Hepatocyte (in vitro differentiated cells): Measurements from ENCODE around the gene DUOXA2. TPM values are rescaled to one million over a fixed set of nuclear protein-coding genes. Genes with fewer than 3 reads are reported as not detected.
A peak's percentile ranks its signal among the peaks of the same experiment; 100 is the strongest.
"Not testable (repeated sequence)": the region's sequence is repeated elsewhere in the genome, so short reads cannot be mapped to it uniquely, and the experiment has no call there.

Experiments used
- DNase-seq: peaks from one replicate; pipeline ENCODE4 v3.0.0-alpha.2; 2016; ENCODE audit warnings: low spot score
- H2AFZ ChIP-seq: fragments of 200-600 bp; sonication (generic); 2 replicates; pipeline ENCODE4 v1.6.0; 2016; ENCODE audit warnings: antibody characterized with exemption, mild to moderate bottlenecking
- H3K27ac ChIP-seq: fragments of 200-600 bp; sonication (generic); 2 replicates; pipeline ENCODE4 v1.5.1; 2016; ENCODE audit warnings: mild to moderate bottlenecking
- H3K27me3 ChIP-seq: fragments of 200-600 bp; sonication (generic); 2 replicates; pipeline ENCODE4 v1.6.1; 2016
- H3K36me3 ChIP-seq: fragments of 200-600 bp; sonication (generic); replicated peaks from 2 replicates; pipeline ENCODE4 v1.5.1; 2016; ENCODE audit warnings: low read depth; ENCODE audit not compliant: insufficient read depth
- H3K4me1 ChIP-seq: fragments of 200-600 bp; sonication (generic); 2 replicates; pipeline ENCODE4 v1.5.1; 2016; ENCODE audit warnings: mild to moderate bottlenecking, moderate library complexity; ENCODE audit not compliant: insufficient read depth
- H3K4me2 ChIP-seq: fragments of 200-600 bp; sonication (generic); 2 replicates; pipeline ENCODE4 v1.6.0; 2016
- H3K4me3 ChIP-seq: fragments of 200-600 bp; sonication (generic); 2 replicates; pipeline ENCODE4 v1.5.1; 2016; ENCODE audit warnings: mild to moderate bottlenecking
- H3K79me2 ChIP-seq: fragments of 200-600 bp; sonication (generic); 2 replicates; pipeline ENCODE4 v1.6.0; 2017; ENCODE audit warnings: mild to moderate bottlenecking
- H3K9me2 ChIP-seq: fragments of 200-600 bp; sonication (generic); replicated peaks from 2 replicates; pipeline ENCODE4 v1.6.0; 2017; ENCODE audit warnings: mild to moderate bottlenecking; ENCODE audit not compliant: insufficient read depth
- H3K9me3 ChIP-seq: fragments of 200-600 bp; sonication (generic); 2 replicates; pipeline ENCODE4 v1.5.1; 2016; ENCODE audit warnings: low read depth, mild to moderate bottlenecking
- H4K20me1 ChIP-seq: fragments of 200-600 bp; sonication (generic); 2 replicates; pipeline ENCODE4 v1.6.0; 2016; ENCODE audit warnings: mild to moderate bottlenecking; ENCODE audit not compliant: insufficient read depth, poor library complexity, severe bottlenecking
- CTCF ChIP-seq: fragments of 200-600 bp; sonication (generic); IDR thresholded peaks from 2 replicates; pipeline ENCODE4 v1.5.1; 2016; ENCODE audit warnings: antibody characterized with exemption, mild to moderate bottlenecking; ENCODE audit not compliant: poor library complexity
- EZH2 ChIP-seq: fragments of 200-600 bp; sonication (generic); IDR thresholded peaks from 2 replicates; pipeline ENCODE4 v1.6.1; 2016; ENCODE audit warnings: antibody characterized with exemption, mild to moderate bottlenecking, borderline replicate concordance
- EZH2phosphoT487 ChIP-seq: fragments of 200-600 bp; sonication (generic); IDR thresholded peaks from one replicate; pipeline ENCODE4 v1.6.1; 2018; ENCODE audit warnings: antibody characterized with exemption, mild to moderate bottlenecking, low read depth, moderate library complexity; ENCODE audit not compliant: unreplicated experiment, severe bottlenecking
- WGBS: methylation state at CpG from one replicate; pipeline ENCODE4 v1.1.6; 2016; ENCODE audit warnings: low lambda C conversion rate; ENCODE audit errors: missing lambda C conversion rate; 5-methylcytosine and 5-hydroxymethylcytosine counted together
- polyA plus RNA-seq: library from polyadenylated mRNA; unstranded; fragments of >200 nt; fragmentation: Nextera tagmentation; extraction: Ambion mirVana; gene quantifications from 2 replicates; pipeline ENCODE4 v1.2.1, GENCODE V29; 2016
- total RNA-seq: library from RNA; depleted of rRNA; stranded (reverse); fragments of >200 nt; gene quantifications from 2 replicates; pipeline ENCODE4 v1.2.3, GENCODE V29; 2014

The DUOXA2 gene
- total and polyA plus RNA-seq, 2 experiments from 2014 or later: 13.8 to 35.8 TPM

DNA sequence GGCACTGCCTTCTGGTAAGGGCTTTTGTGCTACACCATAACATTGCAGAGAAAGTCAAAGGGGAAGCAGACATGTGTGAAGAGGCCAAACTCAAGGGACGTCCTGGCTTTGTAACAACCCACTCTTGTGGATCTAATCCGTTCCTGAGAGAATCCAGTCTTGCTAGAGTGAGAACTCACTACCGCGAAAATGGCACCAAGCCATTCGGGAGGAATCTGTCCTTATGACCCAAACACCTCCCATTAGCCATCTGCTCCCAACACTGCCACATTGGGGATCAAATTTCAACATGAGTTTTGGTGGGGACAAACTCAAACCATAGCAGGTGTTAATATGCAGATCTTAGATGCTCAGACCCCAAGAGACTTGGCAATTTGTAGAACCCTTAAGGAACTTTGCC is 34.9 kb upstream of the DUOXA2 start:
- 86% methylated on average over 5 of the region's 5 CpGs for WGBS
- not testable (repeated sequence) for H3K4me2 ChIP-seq, H3K36me3 ChIP-seq, H3K4me3 ChIP-seq, H3K27me3 ChIP-seq, H3K4me1 ChIP-seq, H3K9me3 ChIP-seq, H4K20me1 ChIP-seq, H3K79me2 ChIP-seq, DNase-seq, H2AFZ ChIP-seq, H3K9me2 ChIP-seq
- peak overlapping the region; percentile 87 for H3K27ac ChIP-seq

- H3K4me3 ChIP-seq, DNase-seq, H3K79me2 ChIP-seq, H3K27me3 ChIP-seq, H4K20me1 ChIP-seq, H3K9me3 ChIP-seq, H2AFZ ChIP-seq, H3K4me2 ChIP-seq, H3K4me1 ChIP-seq, H3K9me2 ChIP-seq, H3K36me3 ChIP-seq: not testable (repeated sequence)
- 74% methylated on average over 5 of the region's 5 CpGs for WGBS
- H3K27ac ChIP-seq: peak overlapping the region; percentile 87
Measured at GRCh38 chr15:45079628-45080246, 34.4 kb upstream of the DUOXA2 start.

GRCh38 chr15:45080593-45080992 is 33.5 kb upstream of the DUOXA2 start:
- not testable (repeated sequence) for H3K4me1 ChIP-seq, H3K9me2 ChIP-seq, H3K79me2 ChIP-seq, H4K20me1 ChIP-seq, H3K36me3 ChIP-seq, H2AFZ ChIP-seq, H3K9me3 ChIP-seq, H3K4me2 ChIP-seq, DNase-seq, H3K27me3 ChIP-seq, H3K4me3 ChIP-seq
- 96% methylated on average over 3 of the region's 3 CpGs for WGBS
- H3K27ac ChIP-seq: peak overlapping the region; percentile 87

DNA sequence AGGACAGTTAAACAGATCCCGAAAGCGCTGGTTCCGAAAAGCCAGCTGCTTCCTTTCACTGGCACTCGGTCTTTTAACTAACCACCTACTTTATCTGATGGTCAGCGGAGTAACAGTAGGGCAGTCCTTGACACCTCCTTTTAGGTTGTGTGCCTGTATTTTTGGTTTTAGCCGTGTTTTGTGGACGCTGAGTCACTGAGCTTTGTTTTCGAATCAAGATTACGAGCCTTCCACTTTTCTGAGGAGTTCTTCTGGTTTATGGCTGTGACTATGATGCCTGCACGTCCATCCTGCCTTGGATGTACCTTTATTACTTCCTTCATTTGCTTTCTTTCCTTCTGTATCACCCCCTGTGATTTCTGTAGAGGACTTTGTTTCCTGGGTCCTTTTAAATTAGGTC is 31.7 kb upstream of the DUOXA2 start:
- H3K27me3 ChIP-seq, H3K9me2 ChIP-seq, H3K4me2 ChIP-seq, H3K79me2 ChIP-seq, DNase-seq, H4K20me1 ChIP-seq, H3K9me3 ChIP-seq, H3K36me3 ChIP-seq, H2AFZ ChIP-seq, H3K4me3 ChIP-seq, H3K4me1 ChIP-seq: not testable (repeated sequence)
- H3K27ac ChIP-seq: peak overlapping the region; percentile 81
- WGBS: 51% methylated on average over 10 of the region's 10 CpGs

- H3K27ac ChIP-seq: peak overlapping the region; percentile 81
- no peaks in the 10 kb centered on the region for H3K27me3 ChIP-seq
- peaks cover 12% of the 10 kb centered on the region for H3K4me1 ChIP-seq
- no peaks in the 10 kb centered on the region for H3K36me3 ChIP-seq
- H3K9me3 ChIP-seq: no peaks in the 10 kb centered on the region
- TF ChIP-seq EZH2: no peak
- no peak for TF ChIP-seq CTCF
- TF ChIP-seq EZH2phosphoT487: no peak
- no peaks in the 10 kb centered on the region for H3K9me2 ChIP-seq
- no peaks in the 10 kb centered on the region for H4K20me1 ChIP-seq
- H3K4me2 ChIP-seq: no peak overlapping the region
- H3K79me2 ChIP-seq: no peaks in the 10 kb centered on the region
- H3K4me3 ChIP-seq: no peak overlapping the region
- DNase-seq: no peak
- H2AFZ ChIP-seq: no peak overlapping the region
Measured at GRCh38 chr15:45083223-45083622, 30.9 kb upstream of the DUOXA2 start.
